NCI-H510A treated with DMSO at 0.1 percent for 48 hours (cell line): ENCODE measurements around the gene IPCEF1.
"Not testable (repeated sequence)": the region's sequence is repeated elsewhere in the genome, so short reads cannot be mapped to it uniquely, and the experiment has no call there.

Experiments used
- DNase-seq: peaks from one replicate; lab custom pipeline; 2025; lab: John Stamatoyannopoulos, UW

The IPCEF1 gene

DNA sequence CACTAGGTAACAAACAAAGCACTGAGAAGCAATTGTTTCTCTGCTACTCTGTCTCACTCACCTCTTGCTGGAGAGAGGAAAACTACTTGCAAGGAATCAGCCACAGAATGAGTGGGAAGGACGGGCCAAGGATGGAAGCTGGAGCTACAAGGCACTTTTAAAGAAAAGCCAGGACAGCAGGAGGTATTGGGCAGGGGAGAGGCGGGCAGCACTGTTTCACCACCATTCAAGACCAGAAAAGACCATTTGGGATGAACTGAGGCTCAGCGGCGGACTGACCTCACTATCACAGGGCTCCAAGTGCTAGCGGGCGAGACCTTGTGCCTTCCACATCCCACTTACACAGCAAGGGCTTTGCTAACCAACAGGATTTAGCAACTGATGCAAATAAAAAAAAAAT, 137.4 kb downstream of the IPCEF1 start:
- DNase-seq = no peak

DNA sequence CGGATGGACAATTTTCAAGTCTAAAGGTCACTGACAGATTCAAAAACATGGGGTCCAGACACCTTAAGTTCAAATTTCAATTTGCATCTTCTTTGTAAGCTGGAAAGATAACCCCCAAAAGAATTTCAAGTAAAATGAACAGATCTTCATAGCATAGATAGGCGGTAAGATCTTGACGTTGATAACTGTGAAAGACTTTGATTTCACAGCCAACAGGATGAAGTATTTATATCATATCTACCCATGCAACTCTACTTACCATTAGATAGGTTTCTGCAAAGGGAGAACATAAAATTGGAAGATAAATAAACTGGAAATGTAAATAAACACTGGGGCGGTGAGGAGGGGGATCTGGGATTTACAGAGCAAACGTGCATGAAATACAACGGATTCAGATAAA, 137.8 kb downstream of the IPCEF1 start:
- no peak for DNase-seq

DNA sequence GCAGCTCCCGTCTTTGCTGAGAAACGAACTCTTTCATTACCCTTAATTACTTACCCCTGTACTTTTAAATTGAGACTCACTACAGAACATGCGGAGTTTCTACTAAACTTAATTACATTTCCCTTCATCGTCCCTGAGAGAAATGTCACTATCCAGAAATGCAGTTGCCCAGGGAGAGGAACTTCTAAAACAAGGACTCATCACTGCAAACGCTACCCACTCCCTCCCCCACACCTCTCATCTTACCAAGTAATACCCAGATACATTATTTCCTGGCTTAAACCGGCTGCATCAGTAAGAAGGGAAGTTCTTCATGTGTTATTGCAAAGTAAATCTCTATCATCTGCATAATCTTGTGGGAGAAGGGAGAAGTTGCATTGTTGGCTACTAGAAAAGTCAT, 138.3 kb downstream of the IPCEF1 start:
- DNase-seq = no peak

DNA sequence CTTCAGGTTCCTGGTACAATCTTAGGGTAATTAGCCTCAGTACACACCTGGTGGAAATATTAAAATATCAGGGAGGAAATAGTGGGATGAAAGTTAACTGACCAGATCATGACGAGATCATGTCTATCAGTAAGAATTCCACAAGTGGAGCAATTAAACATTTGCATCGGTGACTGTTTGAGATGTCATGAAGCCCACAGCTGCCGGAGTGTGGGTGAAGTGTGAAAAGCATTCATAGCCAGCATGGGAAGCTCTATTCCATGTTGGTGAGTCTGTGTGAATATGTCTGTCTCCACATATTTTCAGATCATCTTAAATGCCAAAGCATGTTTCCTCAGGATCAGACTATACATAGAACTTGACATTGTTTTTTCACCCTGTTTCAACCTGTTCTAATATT, 142.8 kb downstream of the IPCEF1 start:
- DNase-seq = no peak

DNA sequence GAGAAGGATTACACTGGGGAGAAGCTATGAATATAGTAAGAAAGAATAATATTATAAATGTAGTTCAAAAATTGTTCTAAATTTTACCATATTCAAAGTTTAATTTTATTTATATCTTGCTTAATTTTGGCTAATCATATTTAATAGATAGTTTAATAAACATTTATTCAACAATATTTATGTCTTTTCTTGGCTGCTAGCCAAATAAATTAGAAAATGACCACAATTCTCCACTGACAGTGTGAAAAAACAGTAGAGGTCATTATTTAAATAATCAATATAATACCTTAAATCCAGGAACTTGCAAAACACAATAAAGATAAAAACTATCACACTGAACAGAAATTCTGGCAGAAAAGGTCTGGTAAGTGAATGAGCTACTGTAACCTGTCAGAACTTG, 145.9 kb downstream of the IPCEF1 start:
- DNase-seq = no peak

DNA sequence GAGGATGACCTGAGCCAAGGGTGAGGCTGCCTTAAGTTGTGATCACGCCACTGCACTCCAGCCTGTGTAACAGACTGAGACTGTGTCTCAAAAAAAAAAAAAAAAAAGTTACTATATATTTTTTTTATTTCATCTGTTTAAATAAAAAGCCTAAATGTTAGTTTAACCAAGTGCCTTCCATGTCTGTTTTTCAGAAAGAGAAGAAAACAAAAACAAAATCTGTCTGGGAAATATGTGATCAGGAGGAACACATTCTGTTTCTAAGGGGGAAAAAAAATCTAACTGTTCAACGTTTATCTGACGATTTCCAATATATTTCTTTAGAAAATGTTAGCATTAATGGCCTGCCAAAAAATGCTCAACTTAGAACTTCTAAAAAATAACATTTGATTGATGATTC, 147.0 kb downstream of the IPCEF1 start:
- no peak for DNase-seq

DNA sequence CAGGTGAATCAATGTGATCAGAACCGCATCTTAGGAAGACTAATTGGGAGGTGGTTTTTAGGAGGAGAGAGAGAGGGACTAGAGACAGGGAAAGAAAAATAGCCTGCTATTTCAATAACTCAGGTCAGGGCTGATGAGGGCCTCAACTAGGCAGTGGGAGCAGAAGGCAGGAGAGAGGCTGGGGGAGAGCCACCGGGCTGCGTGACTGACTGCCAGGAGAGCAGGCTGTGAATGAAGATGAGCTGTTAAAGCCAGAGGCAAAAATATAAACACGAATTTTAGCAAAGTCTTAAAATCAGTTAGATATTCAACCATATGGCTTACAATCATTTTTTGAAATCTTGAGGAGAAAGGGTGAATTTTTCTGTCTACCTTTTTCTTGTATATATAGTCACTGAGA, 149.6 kb downstream of the IPCEF1 start:
- DNase-seq = no peak

DNA sequence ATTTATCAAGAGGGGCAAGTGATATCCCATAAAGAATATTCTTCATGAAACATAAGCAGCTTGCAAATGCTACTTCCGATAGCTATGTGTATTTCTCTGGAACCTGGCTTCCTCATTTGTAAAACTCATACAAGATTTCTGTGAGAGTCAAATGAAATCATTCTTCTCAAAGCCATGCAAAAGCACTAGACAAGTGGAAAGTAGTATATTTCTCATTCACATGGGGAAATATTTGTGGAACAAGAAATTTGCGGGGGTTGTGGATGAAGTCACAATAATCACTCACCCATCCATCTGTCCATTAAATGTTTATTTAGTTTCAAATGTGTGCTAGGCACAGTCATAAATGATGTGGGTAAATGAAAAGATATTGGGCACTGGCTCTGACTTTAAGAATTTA, 150.5 kb downstream of the IPCEF1 start:
- DNase-seq = no peak

DNA sequence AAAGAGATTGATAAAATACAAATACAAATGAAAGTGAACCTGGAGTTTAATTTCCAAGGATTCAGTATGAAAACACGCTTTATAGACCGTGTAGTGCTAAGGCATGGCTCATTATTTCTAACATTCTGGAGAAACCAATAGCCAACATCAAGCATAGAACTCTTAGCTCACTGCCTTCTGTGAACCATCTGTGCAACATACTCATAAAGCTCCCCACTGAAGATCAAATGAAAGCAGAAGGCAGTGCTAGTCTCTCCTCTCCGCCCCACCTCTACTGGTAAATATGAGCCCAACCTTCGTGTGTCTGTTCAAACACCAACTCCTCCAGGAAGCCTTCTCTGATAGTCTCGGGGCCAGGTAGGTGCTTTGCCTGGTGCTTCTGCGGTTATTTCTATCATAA, 153.6 kb downstream of the IPCEF1 start:
- DNase-seq = no peak

DNA sequence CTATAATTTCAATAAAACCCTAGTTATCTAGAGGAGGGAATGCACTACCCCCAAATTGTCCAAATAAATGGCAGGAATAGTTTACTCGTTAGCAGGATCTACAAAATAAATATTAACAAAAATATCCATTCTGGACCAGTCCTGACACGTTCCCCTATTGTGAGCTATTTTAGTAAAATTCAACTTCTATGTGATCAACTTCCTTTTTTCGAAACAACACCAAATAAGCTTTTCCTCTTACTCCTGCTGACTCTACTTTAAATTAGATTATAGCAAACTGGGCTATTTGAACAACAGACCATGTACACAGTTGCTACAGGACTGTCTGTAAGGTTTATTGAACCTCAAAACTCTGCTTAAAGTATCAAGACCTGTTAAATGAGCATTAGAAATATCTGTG, 154.3 kb downstream of the IPCEF1 start:
- no peak for DNase-seq

DNA sequence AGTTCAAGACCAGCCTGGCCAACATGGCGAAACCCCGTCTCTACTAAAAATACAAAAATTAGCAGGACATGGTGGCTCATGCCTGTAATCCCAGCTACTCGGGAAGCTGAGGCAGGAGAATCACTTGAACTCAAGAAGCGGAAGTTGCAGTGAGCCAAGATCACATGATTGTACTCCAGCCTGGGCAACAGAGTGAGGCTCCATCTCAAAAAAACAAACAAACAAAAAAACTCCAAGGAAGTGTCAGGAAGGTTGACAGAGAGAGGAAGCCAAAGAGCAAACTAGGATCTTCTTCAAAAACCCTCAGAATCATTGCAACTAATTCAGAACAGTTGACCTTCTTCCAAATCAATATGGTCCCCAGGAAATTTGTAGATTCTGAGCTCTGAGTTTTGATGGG, 154.9 kb downstream of the IPCEF1 start:
- not testable (repeated sequence) for DNase-seq

DNA sequence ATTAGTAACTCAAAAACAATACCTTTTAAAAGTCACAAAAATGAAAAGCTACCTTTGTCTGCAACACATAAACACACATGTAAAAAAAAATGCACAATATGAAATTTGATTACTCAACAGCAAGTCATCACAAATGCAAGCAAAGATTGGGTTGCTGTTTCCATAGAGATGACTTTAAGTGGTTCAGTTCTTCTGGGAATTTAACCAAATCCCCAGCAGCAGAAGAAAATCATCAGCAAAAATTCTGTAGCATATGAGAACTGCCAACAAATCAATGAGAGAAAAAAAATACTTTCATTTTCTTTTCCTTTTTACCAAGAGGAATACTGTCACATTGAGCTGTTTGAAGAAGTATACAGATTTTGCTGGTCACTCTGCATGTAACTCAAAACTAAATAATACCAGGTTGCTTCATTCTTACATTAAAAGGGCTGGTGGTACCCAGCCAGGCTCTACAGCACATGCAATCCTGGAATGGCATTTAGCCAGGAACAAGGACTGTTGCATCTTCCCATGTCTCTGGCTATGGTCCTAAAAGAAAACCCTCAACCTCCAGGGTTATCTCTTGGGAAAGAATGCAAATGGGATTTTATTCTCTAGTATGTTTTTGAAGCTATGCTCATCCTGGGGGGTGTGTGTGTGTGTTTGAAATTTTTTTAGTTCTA, 159.3 kb downstream of the IPCEF1 start:
- DNase-seq = no peak

DNA sequence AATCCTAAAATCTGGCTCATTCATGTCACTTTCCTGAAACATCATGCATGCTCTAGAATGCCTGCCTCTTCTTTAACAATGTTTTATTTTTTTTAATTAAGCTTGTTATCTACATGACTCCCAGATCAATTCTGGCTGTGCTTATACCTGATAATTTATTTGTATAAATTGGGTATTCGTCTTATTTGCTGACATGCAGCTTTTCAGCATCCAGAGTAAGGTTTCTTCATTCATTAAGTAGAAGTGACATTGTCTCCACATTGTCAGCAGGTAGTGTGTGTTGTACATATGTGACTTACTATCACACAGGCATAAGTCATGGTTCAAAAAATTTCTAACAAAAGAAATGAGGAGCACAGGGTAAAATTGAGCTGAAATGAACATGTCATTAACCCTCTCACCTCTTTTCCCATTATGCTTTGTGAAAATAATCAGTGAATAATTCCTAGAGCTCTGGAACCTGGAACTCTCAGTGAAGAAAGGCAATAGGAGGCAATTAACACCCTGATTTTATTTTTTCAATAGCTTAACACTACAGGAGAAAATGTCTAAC, 160.2 kb downstream of the IPCEF1 start:
- no peak for DNase-seq

DNA sequence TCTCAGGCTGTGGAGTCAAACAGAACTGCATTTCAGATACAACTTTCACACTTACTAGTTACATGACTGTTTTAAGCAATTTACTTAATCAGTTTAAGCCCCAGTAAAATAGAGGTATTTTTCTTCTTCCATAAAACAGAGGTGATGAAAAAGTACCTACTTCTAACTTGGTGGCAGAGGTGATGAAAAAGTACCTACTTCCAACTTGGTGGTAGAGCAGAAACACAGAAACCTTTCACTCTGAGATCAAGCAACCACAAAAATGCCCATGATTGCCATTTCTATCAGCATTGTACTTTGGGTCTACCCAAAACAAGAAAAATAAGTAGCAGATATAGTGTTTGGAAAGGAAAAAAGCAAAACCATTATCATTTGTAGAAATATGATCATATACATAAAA, 168.9 kb downstream of the IPCEF1 start:
- no peak for DNase-seq

DNA sequence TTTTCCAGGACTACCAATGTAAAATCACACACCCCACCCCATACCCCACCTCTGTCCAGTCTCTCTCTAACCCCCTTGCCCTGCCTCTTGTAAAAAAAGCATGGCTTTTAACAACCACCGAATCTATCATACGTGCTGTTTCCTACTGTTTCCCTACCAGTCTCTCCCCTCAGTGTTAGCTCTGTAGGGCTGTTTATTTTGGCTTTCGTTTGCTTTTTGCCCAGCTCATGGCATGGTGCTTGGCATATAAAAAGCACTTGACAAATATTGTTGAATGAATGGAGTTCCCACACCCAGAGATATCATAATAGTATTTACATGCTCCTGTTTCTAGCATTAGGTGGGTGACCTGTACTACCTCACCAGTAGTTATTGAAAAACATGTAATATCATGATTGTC, 169.4 kb downstream of the IPCEF1 start:
- no peak for DNase-seq

DNA sequence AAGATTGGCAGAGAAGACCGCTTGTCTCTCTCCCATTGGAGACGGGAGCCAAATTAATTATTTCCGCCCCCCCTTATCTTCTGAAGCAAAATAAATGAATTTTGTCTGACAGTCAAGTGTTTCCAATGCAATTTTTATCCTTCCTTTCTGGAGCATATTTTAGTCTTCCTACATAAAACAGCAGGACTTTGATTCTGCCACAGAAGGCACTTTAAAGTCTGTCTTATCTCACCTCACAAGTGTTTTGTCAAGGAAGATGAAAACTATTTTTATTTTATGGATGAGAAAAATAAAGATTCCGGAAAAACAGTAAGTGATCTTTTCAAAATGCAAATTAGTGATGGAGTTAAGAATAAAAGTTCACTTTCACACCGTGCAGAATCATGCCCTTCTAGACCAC, 177.2 kb downstream of the IPCEF1 start:
- no peak for DNase-seq

DNA sequence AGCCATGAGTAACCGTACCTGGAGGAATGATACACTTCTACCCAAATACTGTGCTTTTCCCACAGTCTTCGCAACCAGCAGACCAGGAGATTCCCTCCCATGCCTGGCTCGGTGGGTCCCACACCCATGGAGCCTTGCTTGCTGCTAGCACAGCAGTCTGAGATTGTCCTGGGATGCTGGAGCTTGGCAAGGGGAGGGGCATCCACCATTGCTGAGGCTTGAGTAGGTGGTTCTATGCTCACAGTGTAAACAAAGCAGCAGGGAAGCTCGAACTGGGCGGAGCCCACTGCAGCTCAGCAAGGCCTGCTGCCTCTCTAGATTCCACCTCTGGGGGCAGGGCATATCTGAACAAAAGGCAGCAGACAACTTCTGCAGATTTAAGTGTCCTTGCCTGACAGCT, 184.2 kb downstream of the IPCEF1 start:
- not testable (repeated sequence) for DNase-seq

DNA sequence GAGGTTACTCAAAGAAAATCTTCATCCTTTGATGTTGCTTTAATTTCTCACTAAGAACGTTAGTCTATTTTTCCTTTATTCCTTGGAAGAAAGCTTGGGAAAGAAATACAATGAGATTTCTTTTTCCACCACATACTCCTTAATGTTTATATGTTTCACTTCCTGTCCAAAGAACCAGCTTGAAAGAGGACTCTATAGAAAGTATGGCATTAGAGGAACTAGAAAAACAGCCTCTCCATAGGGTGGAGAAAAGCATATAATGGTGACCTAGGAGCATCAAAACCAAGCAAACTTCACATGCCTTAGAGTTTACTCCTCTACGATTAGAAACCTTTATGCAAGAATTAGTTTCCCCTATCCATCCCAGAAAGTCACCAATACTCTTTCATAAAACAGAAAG, 186.5 kb downstream of the IPCEF1 start:
- DNase-seq = no peak

DNA sequence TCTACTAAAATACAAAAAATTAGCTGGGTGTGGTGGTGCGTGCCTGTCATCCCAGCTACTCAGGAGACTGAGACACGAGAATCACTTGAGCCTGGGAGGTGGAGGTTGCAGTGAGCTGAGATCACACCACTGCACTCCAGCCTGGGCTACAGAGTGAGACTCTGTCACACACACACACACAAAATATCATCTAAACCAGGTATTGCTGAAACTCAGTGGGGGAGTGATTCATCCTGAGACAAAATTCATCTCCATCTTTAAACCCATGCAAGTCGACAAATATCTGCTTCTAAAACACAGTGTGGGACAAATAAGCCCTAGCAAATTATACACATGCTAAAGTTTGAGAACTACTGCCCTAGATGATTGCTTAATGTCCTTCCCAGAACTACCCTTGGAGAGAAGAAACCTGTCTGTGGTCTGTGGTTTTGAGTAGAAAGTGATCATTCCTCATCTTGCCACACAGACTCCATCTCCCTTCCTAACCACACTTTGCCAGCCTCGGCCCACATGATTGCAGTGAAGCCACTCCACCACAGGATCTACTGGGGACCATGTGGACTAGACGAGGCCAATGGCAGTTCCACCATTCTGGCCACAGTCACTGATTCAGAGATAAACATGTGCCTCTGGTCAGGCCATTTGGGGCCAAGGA, 187.3 kb downstream of the IPCEF1 start:
- DNase-seq = no peak

DNA sequence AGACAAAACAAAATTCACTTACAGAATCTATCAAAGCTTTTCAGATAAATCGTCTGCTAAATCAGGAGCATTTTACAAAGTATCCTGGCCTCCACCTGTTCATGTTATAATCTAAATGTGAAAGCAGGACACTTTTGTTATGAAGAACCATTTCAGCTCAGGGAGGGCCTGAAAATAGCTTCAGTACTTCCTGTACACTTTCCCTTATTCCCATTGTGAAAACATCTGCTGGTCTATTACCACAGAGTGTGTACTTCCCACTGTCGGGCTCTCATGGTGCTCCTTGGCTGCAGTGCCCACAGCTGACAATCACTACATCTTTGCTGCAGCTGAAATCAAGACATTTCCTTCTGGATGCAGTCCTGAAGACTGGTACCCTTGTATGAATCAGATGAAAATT, 189.5 kb downstream of the IPCEF1 start:
- peak; percentile 10 for DNase-seq

DNA sequence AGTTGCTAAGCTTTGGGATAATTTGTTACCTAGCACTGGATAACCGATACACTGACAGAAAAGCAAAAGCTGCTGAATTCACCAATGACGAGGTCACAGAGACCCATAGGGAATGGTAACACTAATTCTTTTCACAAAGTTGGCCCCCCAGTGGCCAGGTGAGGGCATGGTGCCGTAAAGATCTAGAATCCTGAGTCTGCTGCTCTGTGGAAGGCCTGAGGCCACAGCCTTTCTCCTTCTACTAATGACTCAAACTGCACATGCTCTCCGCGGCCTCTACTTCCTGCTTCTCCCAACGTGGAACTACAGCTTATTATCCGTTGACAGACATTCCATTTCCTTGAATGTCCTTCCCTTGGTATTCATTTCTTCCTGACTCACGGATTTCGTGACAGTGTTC, 190.5 kb downstream of the IPCEF1 start:
- DNase-seq = no peak

DNA sequence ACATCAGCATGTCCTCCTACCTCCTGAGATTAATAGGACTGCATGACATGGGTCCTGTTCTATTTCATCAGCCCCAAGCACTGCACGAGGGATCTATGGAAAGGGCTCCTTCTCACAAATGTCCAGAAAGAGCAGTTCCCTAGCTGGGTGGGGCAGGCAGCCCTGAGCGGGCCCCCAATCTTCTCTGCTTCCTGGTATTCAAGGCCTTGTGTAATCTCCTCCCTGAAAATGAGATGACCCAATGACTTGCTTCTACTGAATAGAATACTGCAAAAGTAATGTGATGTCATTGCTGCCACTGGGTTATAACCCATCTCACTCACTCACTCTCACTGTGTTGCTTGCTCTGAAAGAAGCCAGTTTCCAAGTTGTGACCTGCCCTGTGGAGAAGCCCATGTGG, 191.1 kb downstream of the IPCEF1 start:
- no peak for DNase-seq

DNA sequence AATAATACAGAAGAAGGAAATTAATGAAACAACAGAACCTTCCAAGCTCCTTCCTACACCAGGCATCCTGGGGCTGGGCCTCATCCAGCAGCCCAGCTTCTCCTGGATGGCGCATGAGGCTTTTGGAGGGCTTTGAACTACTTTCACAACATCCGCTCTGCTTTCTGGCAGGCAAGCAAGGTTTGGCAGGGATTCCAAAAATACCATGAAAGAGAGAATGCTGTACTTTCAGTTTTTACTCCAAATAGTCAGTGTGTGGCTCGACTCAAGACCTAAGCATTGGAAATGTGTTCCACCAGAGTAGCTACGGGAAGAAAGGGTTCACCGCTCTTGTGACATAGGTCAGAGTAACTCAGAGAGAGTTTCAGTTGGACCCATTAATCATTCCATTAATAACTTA, 192.2 kb downstream of the IPCEF1 start:
- no peak for DNase-seq

DNA sequence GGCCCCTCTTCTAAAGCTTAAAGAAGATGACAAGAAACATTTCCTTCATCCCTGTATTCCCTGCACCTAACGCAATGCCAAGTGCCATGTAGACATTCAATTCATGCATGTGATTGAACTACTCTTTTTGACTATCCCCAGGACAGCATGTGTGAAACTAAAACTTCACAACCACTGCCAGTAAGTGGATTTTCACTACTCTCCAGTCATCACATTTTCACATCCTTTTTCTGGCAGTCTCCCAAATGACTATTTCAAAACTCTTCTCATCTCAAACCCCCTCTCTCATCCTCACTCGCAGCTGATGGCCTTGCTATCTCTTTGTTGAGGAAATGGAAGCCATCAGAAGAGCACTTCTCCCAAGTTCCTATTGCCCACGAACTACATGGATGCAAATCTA, 194.9 kb downstream of the IPCEF1 start:
- DNase-seq = no peak
